NOMO-1 (cell line): ENCODE results near the gene LIN7B.
"Not testable (repeated sequence)": the region's sequence is repeated elsewhere in the genome, so short reads cannot be mapped to it uniquely, and the experiment has no call there.

ENCODE experiments used
- DNase-seq, 2 experiments: peaks; one replicate each; lab custom pipeline; 2025; ENCODE audit not compliant: unreplicated experiment in 2 of 2; lab: John Stamatoyannopoulos, UW

Gene LIN7B

DNA sequence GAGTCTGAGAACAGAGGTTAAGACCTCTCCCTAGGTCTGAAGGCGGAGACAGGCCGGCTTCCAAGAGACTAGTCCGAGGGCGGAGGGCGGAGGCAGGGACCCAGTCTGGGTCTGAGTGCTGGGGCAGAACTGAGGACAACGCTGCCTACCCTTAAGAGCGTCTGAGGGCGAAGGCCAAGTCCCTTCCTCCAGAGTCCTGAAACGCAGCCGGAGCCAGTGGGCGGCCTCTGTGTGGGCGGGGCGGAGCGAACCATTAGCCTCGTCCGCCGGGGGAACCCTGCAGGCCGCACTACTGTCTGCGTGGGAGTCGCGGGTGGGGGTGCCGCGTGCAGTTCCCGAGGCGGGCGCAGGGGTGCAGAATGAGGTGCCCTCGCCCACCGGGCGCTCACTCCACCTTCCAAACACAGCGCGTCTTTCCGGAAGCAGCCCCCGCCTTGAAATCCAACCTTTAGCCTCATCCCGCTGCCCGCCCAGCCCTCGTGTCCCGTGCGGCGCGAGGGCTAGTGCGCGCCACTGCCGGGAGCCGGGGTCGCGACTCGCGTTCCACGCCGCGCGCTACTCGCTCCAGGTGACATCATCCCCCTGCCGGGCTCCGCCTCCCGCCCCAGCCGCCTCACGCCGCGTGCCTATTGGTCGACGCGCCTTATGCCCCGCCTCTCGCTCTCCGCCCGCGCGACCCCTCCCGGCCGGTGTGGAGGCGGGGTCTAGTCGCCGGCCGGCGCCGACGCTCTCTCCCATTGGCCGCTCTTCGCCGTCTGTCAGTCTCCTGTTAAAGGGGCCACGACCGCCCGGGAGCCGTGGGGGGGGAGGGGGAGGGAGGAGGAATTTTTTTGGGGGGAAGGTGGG, 4.6 kb downstream of the LIN7B start, which contains the start of gene C19orf73:
TSS of gene C19orf73 (minus strand) at position 579 of the 846 bp plus-strand sequence. CDS start at position 458, 121 bp downstream.
- peak; percentile 92 to 95 for DNase-seq

DNA sequence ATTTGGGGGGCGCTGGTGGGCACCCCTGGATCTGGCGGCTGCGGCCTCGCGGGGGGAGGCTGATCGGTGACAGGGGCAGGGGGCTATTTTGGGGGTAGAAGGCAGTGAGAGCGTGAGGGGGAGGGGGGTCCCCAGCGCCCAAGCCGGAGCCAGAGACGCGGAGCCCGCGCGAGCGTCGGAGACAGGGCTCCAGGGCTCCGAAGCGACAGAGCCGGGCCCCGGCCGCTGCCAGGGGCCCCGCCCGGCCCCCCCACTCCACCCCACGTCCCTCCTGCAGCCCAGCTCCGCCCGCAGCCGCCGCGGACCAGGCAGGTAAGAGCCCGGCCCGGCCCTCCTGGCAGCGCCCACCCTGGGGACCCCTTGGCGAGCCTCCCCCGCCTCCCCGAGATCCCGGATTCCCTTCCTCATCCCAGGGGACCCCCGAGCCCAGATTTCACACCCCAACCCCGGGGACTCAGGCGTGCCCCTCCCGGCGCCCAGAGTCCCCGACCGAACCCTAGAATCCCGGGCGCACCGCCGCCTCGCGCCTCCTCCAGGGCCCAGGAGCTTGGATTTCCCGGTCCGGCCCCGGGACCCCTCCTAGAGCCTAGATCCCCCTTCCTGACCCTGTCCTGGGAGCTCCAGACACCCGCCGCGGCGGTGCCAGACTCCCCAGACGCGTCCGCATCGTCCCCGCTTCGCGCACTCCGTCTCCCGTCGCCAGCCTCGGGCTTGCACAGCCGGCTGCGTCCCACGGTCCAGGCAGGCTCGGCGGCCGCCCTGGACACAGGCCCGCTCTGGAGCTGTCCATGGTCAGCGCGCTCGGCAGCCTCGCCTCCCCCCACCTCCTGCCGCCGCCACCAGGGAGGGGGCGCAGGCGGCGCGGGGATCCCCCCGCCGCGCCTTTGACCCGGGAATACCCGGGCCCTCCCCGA, 5.5 kb downstream of the LIN7B start, which contains the start of gene PPFIA3:
TSS of gene PPFIA3 (plus strand) at position 134 of the 914 bp plus-strand sequence. CDS start 8,330 bp downstream, outside the sequence.
- peak; percentile 3 to 10 for DNase-seq

DNA sequence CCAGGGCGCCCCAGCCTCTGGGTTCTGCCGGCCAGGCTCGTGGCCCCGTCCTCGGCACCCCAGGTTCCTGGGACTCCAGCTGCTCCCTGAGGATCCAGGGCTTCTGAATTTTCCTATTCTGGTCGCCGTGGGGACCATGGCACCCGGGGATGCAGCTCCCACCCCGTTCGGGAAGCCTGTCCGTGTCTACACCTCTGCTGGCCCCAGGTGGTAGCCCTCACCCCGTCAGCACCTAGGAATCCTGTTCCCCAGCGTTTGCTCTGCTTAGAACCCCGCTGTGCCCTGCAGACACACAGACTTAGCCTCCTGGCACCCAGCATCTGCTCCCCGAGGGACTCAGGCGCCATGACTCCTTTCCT, 6.1 kb downstream of the LIN7B start:
- no peak for DNase-seq

DNA sequence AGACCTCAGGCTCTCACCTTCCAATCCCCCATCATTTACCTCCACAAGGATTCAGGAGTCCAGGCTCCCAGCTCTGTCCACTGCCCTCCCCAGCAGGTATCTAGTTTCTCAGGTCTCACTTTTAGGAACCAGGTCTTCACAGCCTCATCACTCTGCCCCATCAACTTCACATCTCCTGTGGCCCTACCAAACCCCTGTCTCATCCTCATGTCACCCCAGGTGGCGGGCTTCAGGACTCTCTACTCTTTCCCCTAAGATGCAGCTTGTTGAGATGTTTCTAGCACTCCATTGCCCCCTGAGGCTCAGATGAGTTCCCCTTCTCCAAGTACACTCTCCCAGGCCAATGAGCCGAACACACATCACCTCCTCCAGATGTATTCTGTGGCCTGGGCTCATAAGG, 6.7 kb downstream of the LIN7B start:
- DNase-seq = no peak

DNA sequence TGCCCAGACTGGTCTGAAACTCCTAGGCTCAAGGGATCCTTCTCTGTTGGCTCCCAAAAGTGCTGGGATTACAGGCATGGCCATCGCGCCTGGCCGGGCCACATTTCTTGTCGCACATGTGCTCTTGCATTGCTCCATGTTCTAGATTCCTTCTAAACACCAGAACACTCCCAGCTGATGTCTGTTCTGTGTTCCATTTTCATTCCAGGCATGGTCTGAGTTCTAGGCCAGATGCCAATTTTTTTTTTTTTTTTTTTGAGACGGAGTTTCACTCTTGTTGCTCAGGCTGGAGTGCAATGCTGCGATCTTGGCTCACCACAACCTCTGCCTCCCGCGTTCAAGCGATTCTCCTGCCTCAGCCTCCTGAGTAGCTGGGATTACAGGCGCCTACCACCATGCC, 7.7 kb downstream of the LIN7B start:
- DNase-seq = not testable (repeated sequence)

DNA sequence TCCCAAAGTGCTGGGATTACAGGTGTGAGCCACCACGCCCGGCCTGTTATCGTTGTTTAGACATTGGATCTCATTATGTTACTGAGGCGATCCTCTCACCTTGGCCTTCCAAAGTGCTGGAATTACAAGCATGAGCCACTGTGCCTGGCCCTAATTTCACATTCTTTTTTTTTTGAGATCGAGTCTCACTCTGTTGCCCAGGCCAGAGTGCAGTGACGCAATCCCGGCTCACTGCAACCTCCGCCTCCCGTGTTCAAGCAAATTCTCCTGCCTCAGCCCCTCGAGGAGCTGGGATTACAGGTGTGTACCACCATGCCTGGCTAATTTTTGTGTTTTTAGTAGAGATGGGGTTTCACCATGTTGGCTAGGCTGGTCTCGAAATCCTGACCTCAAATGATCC, 9.1 kb downstream of the LIN7B start:
- not testable (repeated sequence) for DNase-seq

DNA sequence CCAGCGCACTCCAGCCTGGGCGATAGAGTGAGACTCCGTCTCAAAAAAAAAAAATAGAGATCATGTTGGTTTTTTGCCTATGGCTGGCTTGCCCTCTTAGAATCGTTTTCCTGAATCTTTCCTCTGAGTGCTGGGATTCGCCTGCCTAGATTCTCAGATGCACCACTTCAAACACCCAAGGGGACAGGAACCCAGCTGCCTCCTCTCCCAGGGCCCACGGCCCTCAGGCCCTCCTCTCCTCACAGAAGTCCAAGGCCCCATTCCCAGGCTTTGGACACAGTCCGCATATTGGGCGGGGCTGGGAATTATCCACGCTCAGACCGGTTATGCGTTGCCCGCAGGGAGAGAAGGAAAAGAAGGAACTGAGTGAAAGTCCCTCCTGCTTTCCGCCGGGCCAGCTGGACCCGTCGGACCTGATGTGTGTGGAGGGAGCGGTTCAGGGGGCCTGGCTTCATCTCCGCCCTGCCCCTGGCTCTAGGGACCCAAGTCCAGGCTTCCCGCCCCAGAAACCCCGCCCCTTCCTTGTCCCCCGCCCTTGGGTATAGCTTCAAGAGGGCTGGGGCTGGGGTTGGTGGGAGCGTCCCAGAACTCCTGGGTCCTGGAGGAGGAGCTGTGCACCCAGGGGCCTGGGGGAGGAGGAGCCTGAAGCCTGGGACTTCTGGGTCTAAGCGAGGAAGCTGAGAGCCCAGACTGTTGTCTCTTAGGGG, 11.0 kb downstream of the LIN7B start:
- no peak for DNase-seq

DNA sequence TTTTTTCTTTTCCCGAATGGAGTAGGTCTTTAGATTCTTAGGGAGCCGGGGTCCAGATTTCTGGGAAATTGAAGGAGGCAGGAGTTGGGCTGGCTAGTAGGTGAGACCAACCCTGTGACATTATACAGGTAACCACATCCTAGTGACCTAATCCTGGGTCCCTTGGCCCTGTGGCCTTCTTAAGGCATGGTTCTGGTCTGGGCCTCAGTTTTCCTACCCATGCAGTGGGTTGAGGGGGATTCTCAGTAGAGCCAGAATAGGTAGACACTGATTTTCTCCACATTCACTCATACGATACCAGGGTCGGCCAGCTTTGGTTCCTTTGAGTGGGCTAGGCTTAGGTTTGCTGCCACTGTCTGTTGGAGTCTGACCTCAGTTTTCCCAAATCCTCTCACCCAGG, 12.4 kb downstream of the LIN7B start:
- no peak for DNase-seq

DNA sequence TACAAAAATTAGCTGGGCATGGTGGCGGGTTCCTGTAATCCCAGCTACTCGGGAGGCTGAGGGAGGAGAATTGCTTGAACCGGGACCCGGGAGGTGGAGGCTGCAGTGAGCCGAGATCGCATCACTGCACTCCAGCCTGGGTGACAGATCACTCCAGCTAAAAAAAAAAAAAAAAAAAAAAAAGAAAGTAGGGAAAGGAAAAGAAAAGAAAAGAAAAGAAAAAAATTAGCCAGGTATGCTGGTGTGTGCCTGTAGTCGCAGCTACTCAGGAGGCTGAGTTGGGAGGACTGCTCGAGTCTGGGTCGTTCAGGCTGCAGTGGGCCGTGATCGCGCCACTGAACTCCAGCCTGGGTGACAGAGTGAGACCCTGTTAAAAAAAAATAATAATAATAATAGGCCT, 13.1 kb downstream of the LIN7B start:
- not testable (repeated sequence) for DNase-seq

DNA sequence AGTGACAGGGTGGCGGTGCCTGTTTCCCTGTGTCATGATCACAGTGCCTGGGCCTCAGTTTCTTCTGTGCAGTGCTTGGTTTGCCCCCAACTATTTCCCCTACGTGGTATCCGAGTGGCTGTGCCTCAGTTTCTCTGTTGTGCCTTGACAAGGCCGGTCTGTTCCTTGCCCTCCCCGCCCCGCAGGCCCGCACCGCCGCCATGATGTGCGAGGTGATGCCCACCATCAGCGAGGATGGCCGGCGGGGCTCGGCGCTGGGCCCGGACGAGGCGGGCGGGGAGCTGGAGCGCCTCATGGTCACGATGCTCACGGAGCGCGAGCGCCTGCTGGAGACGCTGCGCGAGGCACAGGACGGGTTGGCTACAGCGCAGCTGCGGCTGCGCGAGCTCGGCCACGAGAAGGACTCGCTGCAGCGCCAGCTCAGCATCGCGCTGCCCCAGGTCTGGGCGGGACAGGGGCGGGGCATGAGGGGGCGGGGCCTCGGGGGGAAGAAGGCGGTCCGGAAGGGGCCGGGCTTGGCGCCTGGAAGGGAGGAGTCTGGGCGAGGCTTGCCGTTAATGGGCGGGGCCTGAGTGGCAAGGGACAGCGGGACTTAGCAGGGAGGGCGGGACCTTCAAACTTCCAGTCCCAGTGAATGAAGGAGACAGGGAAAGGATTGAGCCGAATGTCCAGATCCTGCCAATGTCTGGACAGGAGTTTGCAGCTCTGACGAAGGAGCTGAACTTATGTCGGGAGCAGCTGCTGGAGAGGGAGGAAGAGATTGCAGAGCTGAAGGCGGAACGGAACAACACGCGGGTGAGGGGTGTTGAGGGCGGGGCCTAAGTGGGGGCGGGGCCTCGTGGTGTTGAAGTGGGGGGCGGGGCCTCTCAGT, 13.7 kb downstream of the LIN7B start:
- peak; percentile 92 to 99 for DNase-seq

DNA sequence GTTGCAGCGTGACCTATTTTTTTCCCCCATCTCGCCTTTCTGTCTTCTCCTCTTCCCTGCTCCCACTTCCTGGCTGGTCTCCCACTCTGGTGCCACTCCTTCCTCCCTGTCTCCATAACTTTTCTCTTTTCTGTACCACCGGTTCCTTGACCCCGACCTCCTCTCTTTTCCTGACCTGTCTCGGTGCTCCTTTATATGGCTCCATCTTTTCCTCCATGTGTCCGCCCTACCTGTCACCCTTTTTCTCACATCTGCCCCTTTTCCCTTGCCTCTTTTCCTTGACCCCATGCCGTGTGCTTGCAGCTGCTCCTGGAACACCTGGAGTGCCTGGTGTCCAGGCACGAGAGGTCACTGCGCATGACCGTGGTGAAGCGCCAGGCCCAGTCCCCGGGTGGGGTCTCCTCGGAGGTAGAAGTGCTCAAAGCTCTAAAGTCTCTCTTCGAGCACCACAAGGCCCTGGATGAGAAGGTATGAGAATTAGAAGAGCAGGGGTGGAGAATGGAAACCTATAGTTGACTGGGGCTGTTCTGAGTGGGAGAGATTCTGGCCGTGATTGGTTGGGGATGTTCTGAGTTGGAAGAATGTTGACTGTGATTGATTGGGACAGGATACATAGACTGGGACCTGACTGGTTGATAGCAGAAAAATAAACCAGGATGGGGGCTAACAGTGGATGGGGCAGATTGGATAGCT, 14.5 kb downstream of the LIN7B start:
- DNase-seq = no peak

DNA sequence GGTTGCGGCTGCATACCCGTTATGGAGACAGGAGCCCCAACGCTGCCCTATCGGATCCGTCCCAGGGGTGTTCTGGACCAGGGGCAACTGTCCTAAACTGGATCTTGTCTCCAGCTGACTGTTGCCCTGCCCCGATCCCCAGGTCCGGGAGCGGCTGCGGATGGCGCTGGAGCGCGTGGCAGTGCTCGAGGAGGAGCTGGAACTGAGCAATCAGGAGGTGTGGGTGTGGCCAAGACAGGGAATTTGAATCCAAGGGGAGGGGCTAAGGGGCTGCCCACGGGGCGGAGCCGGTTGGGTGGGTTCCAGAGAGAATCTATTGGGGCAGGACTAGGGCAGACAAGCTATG, 15.0 kb downstream of the LIN7B start:
- DNase-seq = no peak

DNA sequence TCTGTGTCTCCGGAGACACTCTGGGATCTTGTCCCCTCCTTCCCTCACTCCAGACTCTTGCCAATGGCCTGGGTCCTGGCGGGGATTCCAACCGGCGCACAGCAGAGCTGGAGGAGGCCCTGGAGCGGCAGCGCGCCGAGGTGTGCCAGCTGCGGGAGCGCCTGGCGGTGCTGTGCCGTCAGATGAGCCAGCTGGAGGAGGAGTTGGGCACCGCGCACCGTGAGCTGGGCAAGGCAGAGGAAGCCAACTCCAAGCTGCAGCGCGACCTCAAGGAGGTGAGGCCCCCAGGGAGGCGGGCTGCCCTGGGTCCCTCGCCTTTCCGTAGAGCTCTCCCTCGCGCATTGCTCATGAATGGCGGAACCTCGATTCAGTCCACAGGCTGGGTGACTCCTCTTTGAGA, 16.2 kb downstream of the LIN7B start:
- DNase-seq = no peak

DNA sequence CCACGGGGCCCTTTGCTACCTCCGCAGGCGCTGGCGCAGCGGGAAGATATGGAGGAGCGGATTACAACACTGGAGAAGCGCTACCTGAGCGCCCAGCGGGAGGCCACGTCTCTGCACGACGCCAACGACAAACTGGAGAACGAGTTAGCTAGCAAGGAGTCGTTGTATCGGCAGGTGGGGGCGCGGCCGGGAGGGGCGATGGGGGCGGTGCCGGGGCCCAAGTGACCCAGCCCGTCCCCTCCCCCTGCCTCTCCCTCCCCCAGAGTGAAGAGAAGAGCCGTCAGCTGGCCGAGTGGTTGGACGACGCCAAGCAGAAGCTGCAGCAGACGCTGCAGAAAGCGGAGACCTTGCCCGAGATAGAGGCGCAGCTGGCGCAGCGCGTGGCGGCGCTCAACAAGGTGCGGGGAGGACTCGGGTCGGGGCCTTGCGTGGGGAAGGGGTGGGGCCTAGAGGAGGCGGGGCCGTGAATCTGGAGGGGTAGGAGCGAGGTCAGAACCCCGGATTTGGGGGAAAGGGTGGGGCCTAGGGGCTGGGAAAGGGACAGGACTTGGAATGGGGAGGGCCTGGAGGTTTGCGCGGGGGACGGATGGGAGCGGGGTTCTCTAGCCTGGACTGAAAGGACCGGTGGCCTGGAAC, 18.9 kb downstream of the LIN7B start:
- DNase-seq = no peak

DNA sequence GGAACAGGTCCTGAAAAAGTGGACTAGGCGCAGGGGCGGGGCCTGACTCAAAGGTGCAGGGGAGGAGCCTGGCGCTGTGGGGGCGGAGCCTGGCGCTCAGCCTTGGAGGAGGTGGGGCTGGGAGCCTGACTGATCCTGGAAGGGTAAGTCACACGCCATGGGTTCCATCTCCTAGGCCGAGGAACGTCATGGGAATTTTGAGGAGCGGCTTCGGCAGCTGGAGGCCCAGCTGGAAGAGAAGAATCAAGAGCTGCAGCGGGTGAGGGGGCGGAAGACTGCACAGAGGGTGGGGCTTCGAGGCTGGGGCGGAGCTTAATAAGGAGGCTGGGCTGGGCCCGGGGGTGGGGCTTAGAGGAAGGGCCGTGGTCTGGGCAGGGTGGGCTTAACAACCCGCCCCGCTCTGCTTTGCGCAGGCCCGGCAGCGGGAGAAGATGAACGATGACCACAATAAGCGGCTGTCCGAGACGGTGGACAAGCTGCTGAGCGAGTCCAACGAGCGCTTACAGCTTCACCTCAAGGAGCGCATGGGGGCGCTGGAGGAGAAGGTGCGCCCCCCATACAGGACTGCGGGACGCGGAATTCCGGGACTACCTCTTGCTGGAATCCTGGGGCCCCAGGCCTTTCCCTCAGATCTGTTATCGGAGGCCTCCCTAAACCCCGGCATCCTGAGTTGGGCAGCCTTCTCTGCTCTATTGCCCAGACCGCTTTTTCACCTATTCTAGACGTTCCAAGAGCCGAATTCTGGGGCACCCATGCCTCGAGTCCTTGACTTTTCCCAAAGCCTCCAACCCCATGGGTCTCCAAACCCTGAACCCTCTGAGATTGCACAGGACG, 19.7 kb downstream of the LIN7B start:
- no peak for DNase-seq

DNA sequence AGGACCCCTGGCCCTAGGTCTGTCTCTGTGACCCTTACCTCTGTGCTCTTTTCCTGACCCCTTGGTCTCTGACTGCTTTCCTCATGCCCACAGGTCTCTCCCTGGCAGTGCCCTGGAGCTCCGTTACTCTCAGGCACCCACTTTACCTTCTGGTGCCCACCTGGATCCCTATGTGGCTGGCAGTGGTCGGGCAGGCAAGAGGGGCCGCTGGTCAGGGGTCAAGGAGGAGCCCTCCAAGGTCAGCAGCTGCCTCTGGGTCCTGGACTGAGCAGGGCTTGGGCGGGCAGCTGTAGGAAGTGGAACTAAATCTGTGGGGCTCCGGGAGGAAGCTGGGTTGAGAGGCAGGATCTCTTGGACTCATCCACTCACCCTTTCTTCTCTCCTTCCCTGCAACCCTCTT, 21.5 kb downstream of the LIN7B start:
- DNase-seq = no peak

DNA sequence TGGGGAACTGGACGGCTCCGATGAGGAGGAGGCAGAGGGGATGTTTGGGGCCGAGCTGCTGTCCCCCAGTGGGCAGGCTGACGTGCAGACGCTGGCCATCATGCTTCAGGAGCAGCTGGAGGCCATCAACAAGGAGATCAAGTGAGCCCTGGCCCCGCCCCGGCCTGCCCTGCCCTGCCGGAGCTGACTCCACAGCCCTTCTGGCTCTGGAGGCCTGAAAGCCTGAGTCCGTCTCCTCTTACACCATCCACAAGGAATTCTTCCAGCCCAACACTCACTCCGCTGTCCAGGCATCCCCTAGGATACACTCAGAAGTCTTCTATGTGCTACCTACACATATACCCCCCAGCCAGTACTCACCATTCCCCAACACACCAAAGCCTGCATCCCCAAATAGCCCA, 22.6 kb downstream of the LIN7B start:
- DNase-seq = no peak

DNA sequence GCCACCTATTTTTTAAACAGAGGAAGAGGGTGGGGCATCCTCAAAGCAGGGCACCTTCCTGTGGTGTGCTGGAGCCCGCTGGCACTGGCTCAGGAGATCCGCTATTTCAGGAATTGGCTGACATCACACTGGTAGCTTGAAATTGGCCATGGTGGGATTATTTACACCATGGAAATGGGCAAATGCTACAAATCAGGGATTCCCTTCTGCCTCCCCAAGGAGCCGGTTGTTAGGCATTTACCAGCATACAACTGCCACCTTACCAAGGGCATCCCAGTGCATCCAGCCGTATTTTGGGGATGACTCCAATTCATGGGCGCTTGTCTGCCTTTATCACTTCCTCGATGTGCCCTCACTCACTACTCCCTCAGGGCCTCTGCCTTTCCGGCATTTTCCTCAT, 26.8 kb downstream of the LIN7B start:
- no peak for DNase-seq
